Sigmoid colon (tissue), 4 donors: ENCODE data around the gene HEATR5A.

Experiments
- CTCF ChIP-seq, 4 experiments: fragments of 450-650 bp in 3 of 4; fragments of 200-600 bp in 1 of 4; IDR thresholded peaks; one replicate each; pipeline ENCODE4 v1.5.1; 2016 to 2019; ENCODE audit warnings: antibody characterized with exemption in 4 of 4, mild to moderate bottlenecking in 3 of 4, moderate library complexity in 2 of 4
- POLR2A ChIP-seq, 2 donors: fragments of 450-650 bp; IDR thresholded peaks; one replicate each; pipeline ENCODE4 v1.6.1; 2016; ENCODE audit warnings: antibody characterized with exemption in 2 of 2, mild to moderate bottlenecking in 2 of 2, moderate library complexity in 2 of 2
- POLR2AphosphoS5 ChIP-seq, 4 donors: sonication (generic); formaldehyde crosslinking; IDR thresholded peaks; one replicate each; pipeline ENCODE4 v1.6.1; 2017; ENCODE audit warnings: antibody characterized with exemption in 4 of 4

GRCh38 chr14:31320922-31321766 is 99.2 kb downstream of the HEATR5A start:
- TF ChIP-seq POLR2AphosphoS5 (IDR thresholded peaks at IDR 0.05) (no peak), CTCF (IDR thresholded peaks at IDR 0.05) (no peak), POLR2A (IDR thresholded peaks at IDR 0.05) (no peak)
